OCI-LY3 (cell line): Measurements from ENCODE around the gene BTBD17.

ENCODE experiments used
- H2AFZ ChIP-seq: fragments of 200-600, 300-600 bp; shearing (Covaris generic); 2 replicates; pipeline ENCODE4 v1.6.0; 2014; ENCODE audit warnings: antibody characterized with exemption, low read depth, low read length
- H3K27ac ChIP-seq: fragments of 200-600, 300-600 bp; sonication (generic); 2 replicates; pipeline ENCODE4 v1.5.1; 2014; ENCODE audit warnings: mild to moderate bottlenecking, low read length, moderate library complexity, mixed read lengths
- H3K27me3 ChIP-seq: fragments of 200-600, 300-600 bp; sonication (generic); 2 replicates; pipeline ENCODE4 v1.6.1; 2014; ENCODE audit warnings: low read depth, low read length, mixed read lengths
- H3K36me3 ChIP-seq: fragments of 200-600, 300-600 bp; sonication (generic); replicated peaks from 2 replicates; pipeline ENCODE3; 2014; ENCODE audit warnings: low read depth, low read length, mixed read lengths
- H3K4me1 ChIP-seq: fragments of 300-600, 200-600 bp; sonication (generic); 2 replicates; pipeline ENCODE4 v1.6.1; 2014; ENCODE audit warnings: low read length, mixed read lengths
- H3K4me2 ChIP-seq: fragments of 200-600, 300-600 bp; sonication (generic); 2 replicates; pipeline ENCODE4 v1.6.1; 2014; ENCODE audit warnings: low read length, mixed read lengths
- H3K4me3 ChIP-seq: fragments of 300-600, 200-600 bp; sonication (generic); 2 replicates; pipeline ENCODE4 v1.5.1; 2014; ENCODE audit warnings: antibody characterized with exemption, mild to moderate bottlenecking, low read length, moderate library complexity
- H3K79me2 ChIP-seq: fragments of 300-600, 200-600 bp; shearing (Covaris generic); 2 replicates; pipeline ENCODE4 v1.6.1; 2014; ENCODE audit warnings: mild to moderate bottlenecking, low read length, mixed read lengths
- H3K9ac ChIP-seq: fragments of 300-600, 200-600 bp; shearing (Covaris generic); 2 replicates; pipeline ENCODE4 v1.6.0; 2014; ENCODE audit warnings: mild to moderate bottlenecking, low read length, moderate library complexity
- H3K9me3 ChIP-seq: fragments of 200-600, 300-600 bp; shearing (Covaris generic); 2 replicates; pipeline ENCODE4 v1.6.1; 2014; ENCODE audit warnings: low read length, mixed read lengths; ENCODE audit not compliant: insufficient read depth
- H4K20me1 ChIP-seq: fragments of 200-600, 300-600 bp; sonication (generic); 2 replicates; pipeline ENCODE4 v1.6.1; 2016; ENCODE audit warnings: low read length, mixed read lengths; ENCODE audit not compliant: insufficient read depth
- EZH2phosphoT487 ChIP-seq: fragments of 200-600 bp; shearing (Covaris generic); IDR thresholded peaks from 2 replicates; pipeline ENCODE4 v1.6.1; 2018; ENCODE audit warnings: antibody characterized with exemption, mixed run types, low read depth
- TF ChIP-seq, protein P1 (sequence below): fragments of 200-600, 300-600 bp; sonication (generic); IDR thresholded peaks from 2 replicates; pipeline ENCODE4 v1.5.1; 2014; ENCODE audit warnings: antibody characterized with exemption, low read length, low read depth

The BTBD17 gene

DNA sequence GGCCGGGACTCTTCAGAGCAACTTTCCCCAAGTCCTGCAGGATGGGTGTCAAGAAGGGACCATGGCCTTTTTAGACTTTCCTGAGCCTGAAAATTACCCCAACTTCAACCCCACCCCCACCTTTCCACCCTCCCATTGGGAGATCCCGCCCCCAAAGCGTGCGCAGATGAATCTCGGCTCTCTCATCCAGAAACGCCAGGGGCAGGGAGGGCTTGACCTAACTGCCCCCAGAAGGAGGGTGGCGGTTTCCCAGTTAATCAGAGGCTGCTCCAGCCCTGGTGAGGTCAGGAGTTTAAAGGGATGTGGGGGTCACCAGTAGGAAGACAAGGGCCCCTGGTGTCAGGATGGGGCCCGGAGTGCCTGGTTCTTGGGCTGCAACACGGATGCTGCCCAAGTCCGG is 35.2 kb downstream of the BTBD17 start:
- no peaks in the 10 kb centered on the region for H4K20me1 ChIP-seq
- H3K79me2 ChIP-seq: no peaks in the 10 kb centered on the region
- no peak overlapping the region for H3K4me2 ChIP-seq
- no peaks in the 10 kb centered on the region for H3K9me3 ChIP-seq
- H3K27me3 ChIP-seq: peaks cover 3% of the 10 kb centered on the region; the same call in 1 of the 2 replicates
- no peak for TF ChIP-seq EZH2phosphoT487
- H3K27ac ChIP-seq: no peak overlapping the region
- H3K4me3 ChIP-seq: no peak overlapping the region
- H3K36me3 ChIP-seq: no peaks in the 10 kb centered on the region
- H2AFZ ChIP-seq: no peak overlapping the region
- no peak overlapping the region for H3K9ac ChIP-seq
- H3K4me1 ChIP-seq: no peaks in the 10 kb centered on the region

DNA sequence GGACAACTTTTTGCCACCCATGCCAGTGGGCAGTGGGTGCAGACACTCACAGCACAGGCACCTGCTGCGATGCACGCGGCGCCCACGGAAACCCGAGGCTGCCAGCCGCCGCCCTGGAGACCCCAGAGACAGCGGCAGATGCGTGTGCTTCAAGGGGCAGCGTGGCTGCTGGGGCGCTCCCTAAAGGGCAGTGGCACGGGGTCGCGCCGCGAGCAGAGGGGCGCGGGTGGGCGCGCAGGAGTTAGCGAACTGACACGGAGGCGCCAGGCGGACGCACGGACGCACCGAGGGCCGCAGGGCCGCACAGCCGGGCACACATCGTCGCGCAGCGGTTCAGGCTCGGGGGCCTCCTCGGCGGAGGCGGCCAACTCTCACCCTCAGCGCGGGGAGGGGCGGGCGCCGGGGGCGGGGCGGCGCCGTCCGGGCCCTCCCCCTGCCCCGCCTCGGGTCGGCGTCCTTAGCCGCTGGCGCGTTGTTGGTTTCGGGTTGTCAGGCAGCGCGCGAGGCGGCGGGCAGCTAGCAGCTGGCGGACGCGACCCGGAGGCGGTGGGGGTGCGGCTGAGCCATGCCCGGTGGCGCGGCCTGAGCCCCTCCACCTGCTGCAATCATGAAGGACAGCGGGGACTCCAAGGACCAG is 35.8 kb downstream of the BTBD17 start, which contains the start of gene KIF19:
Gene KIF19 (plus strand): TSS at position 484 of the 637 bp plus-strand sequence. CDS start 124 bp downstream, at position 608.
- no peaks in the 10 kb centered on the region for H4K20me1 ChIP-seq
- H3K27me3 ChIP-seq: peaks cover 5% of the 10 kb centered on the region; the same call in 1 of the 2 replicates
- no peak within 1 kb of the TSS for H3K4me2 ChIP-seq
- H3K9me3 ChIP-seq: no peaks in the 10 kb centered on the region
- no peak within 1 kb of the TSS for H3K27ac ChIP-seq
- no peak for TF ChIP-seq EZH2phosphoT487
- TF ChIP-seq, protein P1, sequence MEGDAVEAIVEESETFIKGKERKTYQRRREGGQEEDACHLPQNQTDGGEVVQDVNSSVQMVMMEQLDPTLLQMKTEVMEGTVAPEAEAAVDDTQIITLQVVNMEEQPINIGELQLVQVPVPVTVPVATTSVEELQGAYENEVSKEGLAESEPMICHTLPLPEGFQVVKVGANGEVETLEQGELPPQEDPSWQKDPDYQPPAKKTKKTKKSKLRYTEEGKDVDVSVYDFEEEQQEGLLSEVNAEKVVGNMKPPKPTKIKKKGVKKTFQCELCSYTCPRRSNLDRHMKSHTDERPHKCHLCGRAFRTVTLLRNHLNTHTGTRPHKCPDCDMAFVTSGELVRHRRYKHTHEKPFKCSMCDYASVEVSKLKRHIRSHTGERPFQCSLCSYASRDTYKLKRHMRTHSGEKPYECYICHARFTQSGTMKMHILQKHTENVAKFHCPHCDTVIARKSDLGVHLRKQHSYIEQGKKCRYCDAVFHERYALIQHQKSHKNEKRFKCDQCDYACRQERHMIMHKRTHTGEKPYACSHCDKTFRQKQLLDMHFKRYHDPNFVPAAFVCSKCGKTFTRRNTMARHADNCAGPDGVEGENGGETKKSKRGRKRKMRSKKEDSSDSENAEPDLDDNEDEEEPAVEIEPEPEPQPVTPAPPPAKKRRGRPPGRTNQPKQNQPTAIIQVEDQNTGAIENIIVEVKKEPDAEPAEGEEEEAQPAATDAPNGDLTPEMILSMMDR: no peak
- H3K4me1 ChIP-seq: no peaks in the 10 kb centered on the region
- no peak within 1 kb of the TSS for H2AFZ ChIP-seq
- no peak within 1 kb of the TSS for H3K9ac ChIP-seq
- H3K79me2 ChIP-seq: no peaks in the 10 kb centered on the region
- no peaks in the 10 kb centered on the region for H3K36me3 ChIP-seq
- no peak within 1 kb of the TSS for H3K4me3 ChIP-seq

DNA sequence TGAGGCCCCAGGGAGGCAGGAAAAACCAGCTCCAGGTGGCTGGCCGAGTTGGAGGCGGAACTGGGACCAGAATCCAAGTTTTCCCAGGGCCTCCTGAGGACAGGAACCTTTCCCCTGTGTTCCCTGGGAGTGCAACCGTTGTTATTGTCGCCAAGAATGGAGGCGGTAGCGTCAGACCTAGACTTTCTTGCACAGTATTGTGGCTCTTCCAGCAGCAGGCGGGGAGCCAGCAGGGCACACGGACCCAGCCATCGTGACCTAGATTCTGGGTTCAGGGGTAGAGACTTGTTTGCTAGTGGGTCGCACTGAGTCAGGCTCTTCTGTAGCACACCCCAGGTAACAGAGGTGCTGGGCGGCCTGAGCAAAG is 36.3 kb downstream of the BTBD17 start:
- Histone ChIP-seq H3K9me3 (no peaks in the 10 kb centered on the region), H3K27me3 (peaks cover 5% of the 10 kb centered on the region; the same call in 1 of the 2 replicates), H3K27ac (no peak overlapping the region), H3K4me3 (no peak overlapping the region), H3K79me2 (no peaks in the 10 kb centered on the region), H3K4me2 (no peak overlapping the region), H3K9ac (no peak overlapping the region), H3K36me3 (no peaks in the 10 kb centered on the region), H3K4me1 (no peaks in the 10 kb centered on the region), H2AFZ (no peak overlapping the region), H4K20me1 (no peaks in the 10 kb centered on the region)
- no peak for TF ChIP-seq EZH2phosphoT487
- TF ChIP-seq, protein P1: no peak

DNA sequence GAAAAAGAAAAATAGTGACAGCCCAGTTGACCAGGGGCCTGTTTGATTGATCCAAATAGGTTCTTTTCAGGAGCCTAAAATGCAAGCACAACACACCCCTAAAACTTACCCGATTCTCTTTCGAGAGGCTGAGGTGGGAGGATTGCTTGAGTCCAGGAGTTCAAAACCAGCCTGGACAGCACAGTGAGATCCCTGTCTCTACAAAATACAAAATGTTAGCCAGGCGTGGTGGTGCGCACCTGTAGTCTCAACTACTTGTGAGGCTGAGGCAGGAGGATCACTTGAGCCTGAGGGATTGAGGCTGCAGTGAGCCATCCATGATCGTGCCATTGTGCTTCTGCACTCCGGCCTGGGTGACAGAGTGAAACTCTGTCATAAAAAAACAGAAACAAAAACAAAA is 37.1 kb downstream of the BTBD17 start:
- no peak overlapping the region for H3K4me3 ChIP-seq
- no peak overlapping the region for H3K9ac ChIP-seq
- no peak overlapping the region for H3K4me2 ChIP-seq
- H3K9me3 ChIP-seq: no peaks in the 10 kb centered on the region
- H3K4me1 ChIP-seq: no peaks in the 10 kb centered on the region
- TF ChIP-seq EZH2phosphoT487: no peak
- TF ChIP-seq, protein P1: no peak
- H3K27ac ChIP-seq: no peak overlapping the region
- H3K27me3 ChIP-seq: peaks cover 5% of the 10 kb centered on the region; the same call in 1 of the 2 replicates
- H3K79me2 ChIP-seq: no peaks in the 10 kb centered on the region
- H2AFZ ChIP-seq: no peak overlapping the region
- no peaks in the 10 kb centered on the region for H4K20me1 ChIP-seq
- H3K36me3 ChIP-seq: no peaks in the 10 kb centered on the region
